Stimulated activated CD4-positive, alpha-beta T cell treated with anti-CD3 and anti-CD28 coated beads, Interleukin-15, amount 100 ng/mL, for 1 hour (primary cell): ENCODE results near the gene LYZ.
A peak's percentile ranks its signal among the peaks of the same experiment; 100 is the strongest.

ENCODE experiments used
- DNase-seq, 2 donors: peaks; one replicate each; pipeline ENCODE4 v3.0.0-alpha.2; 2020; ENCODE audit warnings: low read depth in 1 of 2, low spot score in 1 of 2

LYZ gene

DNA sequence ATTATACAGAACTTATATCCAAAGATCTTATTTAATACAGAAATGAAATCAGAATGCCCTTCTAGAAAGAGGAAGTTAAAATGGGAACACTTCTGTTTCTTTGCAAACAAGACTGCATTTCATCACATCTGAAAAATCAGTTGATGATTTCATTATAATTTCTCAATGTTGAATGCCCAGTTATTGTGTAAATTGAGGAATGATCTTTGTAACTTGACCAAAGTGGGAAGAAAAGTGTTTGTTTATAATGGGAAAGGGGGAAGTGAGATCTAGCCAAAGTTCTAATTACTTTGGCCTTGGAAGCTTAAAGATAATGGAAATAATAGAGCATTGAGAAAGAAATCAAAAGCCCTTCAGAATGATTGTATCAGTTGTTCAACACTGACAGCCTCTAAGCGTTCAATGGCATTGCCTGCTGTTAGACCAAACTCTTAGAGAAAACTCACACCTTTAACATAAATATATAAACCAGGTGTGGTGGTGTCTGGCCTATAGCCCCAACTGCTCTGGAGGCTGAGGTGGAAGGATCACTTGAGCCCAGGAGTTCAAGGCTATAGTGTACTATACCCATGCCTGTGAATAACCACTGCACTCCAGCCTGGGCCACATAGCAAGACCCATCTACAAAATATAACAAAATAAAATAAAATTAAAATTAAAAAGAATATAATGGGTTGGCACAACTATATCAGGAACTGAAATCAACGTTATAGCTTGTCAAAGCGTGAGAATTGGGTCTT, 9.9 kb upstream of the LYZ start:
- no peak for DNase-seq

DNA sequence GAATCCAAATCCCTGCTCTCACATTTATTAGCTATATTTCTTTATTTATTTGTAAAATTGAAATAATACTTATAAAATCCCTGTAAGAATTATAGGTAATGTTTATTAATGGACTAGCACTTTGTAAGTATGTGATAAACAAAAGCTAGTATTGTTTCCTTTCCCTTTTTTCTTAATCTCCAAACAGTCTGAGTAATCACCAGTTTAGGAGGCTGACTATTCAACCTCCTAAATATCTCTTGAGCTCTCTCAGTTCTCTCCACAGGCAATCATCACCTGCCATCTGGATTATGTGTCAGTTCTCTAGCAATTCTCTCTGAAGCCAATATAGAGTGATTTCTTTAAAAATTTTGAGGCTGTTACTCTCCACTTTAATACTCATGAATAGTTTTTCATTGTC, 9.2 kb upstream of the LYZ start:
- DNase-seq, result no peak

GRCh38 chr12:69339999-69340398, 8.2 kb upstream of the LYZ start:
- DNase-seq, result no peak

- no peak for DNase-seq
These were observed 6.9 kb upstream of the LYZ start for GRCh38 chr12:69341328-69341727.

GRCh38 chr12:69342421-69342820, 5.8 kb upstream of the LYZ start:
- DNase-seq, result no peak

DNA sequence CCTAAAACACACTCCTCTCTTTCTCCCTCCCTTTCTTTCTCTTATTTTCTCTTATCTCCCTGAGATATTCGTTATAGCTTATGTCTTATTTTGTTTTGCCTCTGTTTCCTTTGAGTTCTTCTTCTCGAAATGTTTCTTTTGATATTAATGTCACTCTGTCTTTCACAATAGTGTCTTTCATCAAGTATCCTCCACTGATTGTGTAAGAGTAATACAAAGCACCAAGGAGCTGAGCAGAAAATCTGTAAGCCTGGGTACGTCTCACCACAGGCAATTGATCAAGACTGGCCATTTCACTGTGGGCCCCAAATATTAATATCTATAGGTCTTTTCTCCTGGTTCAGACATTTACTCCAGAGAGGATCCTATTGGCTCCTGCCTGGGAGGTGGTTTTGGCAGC, 4.8 kb upstream of the LYZ start:
- DNase-seq, result no peak

DNA sequence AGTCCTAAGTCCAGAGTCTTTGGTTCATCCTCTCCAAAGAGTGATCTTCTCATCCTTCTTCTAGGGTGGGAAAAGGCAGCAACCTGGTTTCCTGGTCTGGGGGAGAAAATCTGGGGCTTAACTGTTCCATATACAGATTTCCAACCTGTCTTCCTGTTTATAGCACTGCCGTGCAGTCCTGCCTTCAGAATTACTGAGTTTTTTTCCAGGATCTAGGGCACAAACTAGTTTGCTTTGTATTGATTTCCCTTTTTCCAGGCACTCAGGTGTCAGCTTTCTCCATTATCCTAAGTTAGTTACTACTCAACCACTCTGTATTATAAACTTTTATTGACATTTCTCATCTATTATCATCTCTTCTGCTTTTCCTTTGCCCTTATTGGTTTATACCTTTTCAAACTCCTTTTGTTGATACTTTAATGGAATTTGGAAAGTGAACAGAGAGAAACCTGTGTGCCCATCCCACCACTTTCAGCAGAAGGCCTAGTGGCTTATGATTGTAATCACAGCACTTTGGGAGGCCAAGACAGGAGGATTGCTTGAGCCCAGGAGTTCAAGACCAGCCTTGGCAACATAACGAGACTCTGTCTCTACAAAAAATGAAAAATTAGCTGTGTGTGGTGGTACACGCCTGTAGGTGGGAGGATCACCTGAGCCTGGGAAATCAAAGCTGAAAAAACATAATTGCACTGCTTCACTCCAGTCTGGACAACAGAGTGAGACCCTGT, 4.1 kb upstream of the LYZ start:
- DNase-seq, result no peak

DNA sequence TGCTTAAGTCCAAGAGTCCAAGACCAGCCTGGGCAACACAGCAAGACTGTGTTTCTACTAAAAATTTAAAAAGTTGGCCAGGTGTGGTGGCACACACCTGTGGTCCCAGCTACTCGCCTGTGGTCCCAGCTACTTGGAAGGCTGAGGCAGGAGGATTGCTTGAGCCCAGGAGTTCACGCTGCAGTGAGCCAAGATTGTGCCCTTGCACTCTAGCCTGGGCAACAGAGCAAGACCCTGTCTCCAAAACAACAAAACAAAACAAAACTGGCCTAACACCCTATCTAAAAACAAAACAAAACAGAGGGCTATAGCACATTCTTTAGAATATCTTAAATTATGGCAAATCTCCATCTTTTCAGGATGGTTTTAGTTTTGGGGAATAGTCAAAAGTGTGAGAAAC, 3.1 kb upstream of the LYZ start:
- DNase-seq, result no peak

DNA sequence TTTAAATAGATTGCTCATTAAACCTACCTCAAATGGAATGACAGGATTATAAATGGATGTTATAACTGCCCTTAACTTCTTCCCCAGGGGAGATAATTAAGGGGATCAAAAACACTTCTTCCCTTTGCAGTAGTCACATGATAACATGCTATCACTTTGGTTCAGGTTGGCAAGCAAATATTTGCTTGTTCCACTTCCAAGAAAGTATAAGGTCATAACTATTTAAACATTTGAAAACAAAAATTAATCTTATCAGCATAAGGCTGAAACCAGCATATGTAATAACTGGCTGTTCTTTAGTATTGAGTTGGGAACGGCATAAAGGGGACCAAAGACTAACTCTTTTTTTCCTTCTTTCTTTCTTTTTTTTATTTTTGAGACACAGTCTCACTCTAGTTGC, 2.4 kb upstream of the LYZ start:
- no peak for DNase-seq

- DNase-seq, result no peak
These were observed 1.9 kb downstream of the LYZ start for GRCh38 chr12:69350002-69350626.

DNA sequence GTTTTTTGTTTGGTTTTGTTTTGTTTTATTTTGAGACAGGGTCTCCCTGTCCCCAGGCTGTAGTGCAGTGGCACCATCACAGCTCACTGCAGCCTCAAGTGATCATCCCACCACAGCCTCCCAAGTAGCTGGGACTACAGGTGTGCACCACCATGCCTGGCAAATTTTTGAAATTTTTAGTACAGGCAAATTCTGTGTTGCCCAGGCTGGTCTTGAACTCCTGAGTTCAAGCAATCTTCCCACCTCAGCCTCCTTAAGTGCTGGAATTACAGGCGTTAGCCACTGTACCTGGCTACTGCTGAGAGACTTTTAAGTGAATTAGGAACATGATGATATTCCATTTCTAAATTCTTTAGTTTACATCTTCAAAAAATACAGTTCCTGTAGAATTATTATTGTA, 2.6 kb downstream of the LYZ start:
- no peak for DNase-seq

GRCh38 chr12:69351462-69352236, 3.5 kb downstream of the LYZ start:
- DNase-seq, result no peak

- DNase-seq, result no peak
These were observed 4.7 kb downstream of the LYZ start for GRCh38 chr12:69352904-69353303.

DNA sequence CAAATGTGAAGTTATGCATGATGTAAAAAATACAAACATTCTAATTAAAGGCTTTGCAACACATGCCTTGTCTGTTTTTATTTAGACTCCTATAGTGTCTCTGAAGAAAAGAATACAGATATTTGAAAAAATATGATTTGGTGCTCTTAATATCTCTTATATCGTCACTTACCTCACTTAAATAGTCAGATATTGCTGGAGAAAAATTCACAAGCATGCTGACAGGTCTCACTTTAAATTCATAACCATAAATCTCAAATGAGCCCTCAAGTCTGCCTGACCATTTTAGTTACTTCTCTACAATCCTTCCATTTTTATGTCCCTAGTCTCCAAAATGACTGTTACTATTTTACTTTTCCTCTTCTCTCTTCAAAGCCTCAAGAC, 6.0 kb downstream of the LYZ start:
- no peak for DNase-seq

- no peak for DNase-seq
These were observed 6.5 kb downstream of the LYZ start for GRCh38 chr12:69354556-69355187.

GRCh38 chr12:69355363-69356028, 7.3 kb downstream of the LYZ start:
- DNase-seq, result no peak

GRCh38 chr12:69359531-69360347, 11.6 kb downstream of the LYZ start, which contains the start of gene YEATS4:
TSS of gene YEATS4 (plus strand) at chr12:69359743. CDS start at chr12:69359973, 230 bp downstream.
- peak; percentile 66 to 77 for DNase-seq

DNA sequence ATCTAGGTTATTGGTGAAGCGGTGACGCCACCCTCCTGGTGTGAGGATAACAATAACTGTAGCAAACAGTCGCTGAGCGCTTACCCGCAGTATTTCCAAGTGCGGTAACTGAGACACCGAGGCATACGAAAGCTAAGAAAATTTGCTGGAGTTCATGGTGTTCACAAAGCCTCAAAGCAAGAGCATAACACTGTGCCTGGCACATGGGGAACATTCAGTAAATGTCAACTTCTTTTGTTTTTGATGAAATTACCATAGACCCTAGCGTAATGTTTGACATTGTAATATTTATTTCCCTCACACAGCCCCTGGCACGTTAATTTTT, 12.1 kb downstream of the LYZ start:
- no peak for DNase-seq

DNA sequence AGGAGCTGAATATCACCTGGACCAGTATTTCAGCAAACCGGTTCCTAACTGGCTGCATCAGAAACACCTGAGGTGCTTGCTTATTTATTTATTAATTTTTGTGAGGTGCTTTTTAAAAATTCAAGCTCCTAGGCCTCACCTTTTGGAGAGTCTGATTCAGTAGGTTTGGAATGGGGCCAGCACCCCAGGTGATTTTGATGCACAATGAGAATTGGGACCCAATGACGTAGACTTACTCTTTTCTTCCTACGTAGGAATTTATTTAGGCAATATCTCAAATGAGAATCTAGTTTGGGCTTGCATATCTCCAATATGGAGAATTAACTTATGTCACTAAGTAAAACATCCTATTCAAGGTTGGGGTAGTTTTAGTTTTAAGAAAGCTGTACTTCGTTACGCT, 18.6 kb downstream of the LYZ start:
- DNase-seq, result no peak

GRCh38 chr12:69368171-69368570, 20.0 kb downstream of the LYZ start:
- DNase-seq, result no peak
